Stimulated activated CD8-positive, alpha-beta memory T cell treated with anti-CD3 and anti-CD28 coated beads, Interleukin-7, amount 100 ng/mL, for 48 hours (primary cell): ENCODE measurements around the gene DNAJC30.

Experiments used
- DNase-seq, 2 donors: peaks; one replicate each; pipeline ENCODE4 v3.0.0-alpha.2; 2020; ENCODE audit warnings: low read depth in 1 of 2; ENCODE audit errors: extremely low read depth in 1 of 2

DNAJC30 gene

GRCh38 chr7:73650524-73650923 lies 32.7 kb downstream of the DNAJC30 start:
- no peak for DNase-seq

GRCh38 chr7:73649576-73649975 lies 33.7 kb downstream of the DNAJC30 start:
- no peak for DNase-seq

GRCh38 chr7:73648593-73649332 lies 34.5 kb downstream of the DNAJC30 start:
- no peak for DNase-seq

GRCh38 chr7:73647725-73648592 lies 35.3 kb downstream of the DNAJC30 start:
- DNase-seq = no peak

- no peak for DNase-seq
These were observed 36.2 kb downstream of the DNAJC30 start for GRCh38 chr7:73646785-73647724.

DNA sequence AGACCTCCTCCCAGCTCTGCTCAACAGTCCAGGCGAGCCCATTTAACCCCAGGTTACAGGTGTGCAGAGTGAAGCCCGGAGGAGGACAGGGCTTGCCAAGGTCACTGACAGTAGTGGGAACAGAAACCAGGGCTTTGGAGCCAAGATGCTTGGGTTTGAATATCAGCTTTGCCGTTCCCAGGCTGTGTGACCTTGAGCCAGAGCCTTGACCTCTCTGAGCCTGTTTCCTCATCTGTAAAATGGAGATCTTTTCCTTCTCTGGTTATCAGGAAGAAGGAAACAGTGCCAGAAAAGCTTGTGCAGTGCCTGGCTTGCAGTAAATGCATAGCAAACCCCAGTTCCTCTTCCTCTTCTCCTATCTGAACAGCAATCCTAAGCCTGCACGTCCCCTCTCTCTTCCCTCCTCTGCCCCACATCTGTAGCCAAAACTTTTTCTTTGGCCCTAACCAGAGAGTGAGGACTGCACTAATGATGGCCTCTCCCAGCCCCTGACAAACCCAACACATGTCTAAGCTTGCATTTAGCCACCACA lies 37.5 kb downstream of the DNAJC30 start:
- no peak for DNase-seq

- no peak for DNase-seq
These were observed 38.5 kb downstream of the DNAJC30 start for GRCh38 chr7:73644688-73645286.

- no peak for DNase-seq
These were observed 40.4 kb downstream of the DNAJC30 start for GRCh38 chr7:73642834-73643233.

DNA sequence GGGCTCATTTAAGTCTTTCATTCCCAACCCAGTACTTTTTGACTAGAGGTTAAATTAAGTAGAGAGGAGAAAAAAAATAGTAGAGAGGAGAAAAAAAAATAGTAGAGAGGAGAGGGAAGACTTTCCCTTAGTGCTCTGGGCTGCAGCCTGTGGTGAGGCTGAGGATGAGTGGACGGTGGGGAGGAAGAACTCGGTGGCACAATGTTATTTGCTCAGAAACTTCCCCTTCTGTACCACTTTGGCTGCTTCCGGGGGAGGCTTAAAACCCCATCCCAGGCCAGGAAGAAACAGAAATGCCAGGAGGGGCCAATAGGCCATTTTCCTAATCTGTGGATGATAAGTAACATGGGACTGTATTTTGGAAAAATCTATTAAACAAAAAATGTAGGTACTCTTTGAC lies 44.3 kb downstream of the DNAJC30 start:
- DNase-seq = no peak

DNA sequence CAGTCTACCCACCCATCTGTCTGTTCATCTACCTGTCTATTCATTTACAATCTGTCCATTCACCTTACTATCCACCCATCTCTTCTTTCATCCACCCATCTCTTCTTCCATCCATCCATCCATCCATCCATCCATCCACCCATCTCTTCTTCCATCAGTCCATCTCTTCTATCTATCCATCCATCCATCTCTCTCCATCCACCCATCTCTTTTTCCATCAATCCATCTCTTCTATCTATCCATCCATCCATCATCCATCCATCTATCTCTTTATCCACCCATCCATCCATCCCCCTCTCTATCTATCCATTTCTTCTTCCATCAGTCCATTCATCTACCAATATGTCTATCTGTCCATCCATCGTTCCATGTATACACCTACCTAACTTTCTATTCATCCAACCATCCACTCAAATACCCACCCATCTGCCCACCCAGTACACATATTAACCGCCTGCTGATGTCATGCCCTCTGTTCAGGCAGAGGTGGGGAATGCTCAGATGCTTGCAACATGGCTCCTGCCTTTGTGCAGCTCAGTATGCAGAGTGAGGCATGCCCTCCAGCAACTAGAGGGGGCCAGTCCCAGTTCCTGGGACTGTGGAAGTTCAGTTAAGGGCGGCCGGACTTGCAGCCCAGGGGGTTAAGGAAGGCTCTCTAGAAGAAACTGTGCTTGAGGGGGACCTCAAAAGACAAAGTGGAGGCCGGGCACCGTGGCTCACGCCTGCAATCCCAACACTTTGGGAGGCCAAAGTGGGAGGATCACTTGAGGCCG lies 47.6 kb downstream of the DNAJC30 start:
- DNase-seq = no peak

GRCh38 chr7:73633844-73634243 lies 49.4 kb downstream of the DNAJC30 start:
- no peak for DNase-seq

DNA sequence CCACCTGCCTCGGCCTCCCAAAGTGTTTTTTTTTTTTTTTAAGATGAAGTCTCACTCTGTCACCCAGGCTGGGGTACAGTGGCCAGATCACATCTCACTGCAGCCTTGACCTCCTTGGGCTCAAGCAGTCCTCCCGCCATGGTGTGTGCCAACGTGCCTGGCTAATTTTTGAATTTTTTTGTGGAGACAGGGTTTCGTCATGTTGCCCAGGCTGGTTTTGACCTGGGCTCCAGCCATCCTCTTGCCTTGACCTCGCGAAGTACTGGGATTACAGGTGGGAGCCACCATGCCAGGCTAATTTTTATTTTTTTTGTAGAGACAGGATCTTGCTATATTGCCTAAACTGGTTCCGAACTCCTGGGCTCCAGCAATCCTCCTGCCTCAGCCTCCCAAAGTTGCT lies 49.9 kb downstream of the DNAJC30 start:
- no peak for DNase-seq

DNA sequence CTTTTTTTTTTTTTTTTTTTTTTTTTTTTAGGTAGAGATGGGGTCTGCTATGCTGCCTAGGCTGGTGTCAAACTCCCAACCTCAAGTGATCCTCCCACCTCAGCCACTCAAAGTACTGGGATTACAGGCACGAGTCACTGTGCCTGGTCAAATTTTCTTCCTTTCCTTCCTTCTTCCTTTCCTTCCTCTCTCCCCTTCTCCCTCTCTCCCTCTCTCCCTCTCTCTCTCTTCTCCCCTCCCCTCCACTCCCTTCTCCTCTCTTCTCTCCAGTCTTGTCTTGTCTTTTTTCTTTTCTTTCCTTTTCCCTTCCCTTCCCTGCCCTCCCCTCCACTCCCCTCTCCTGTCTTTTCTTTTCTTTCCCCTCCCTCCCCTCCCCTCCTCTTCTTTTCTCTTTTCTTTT lies 51.7 kb downstream of the DNAJC30 start:
- DNase-seq = no peak
